Osteoblast (primary cell): ENCODE data around the gene TRIOBP. TPM values are rescaled to one million over a fixed set of nuclear protein-coding genes. Genes with fewer than 3 reads are reported as not detected.
A peak's percentile ranks its signal among the peaks of the same experiment; 100 is the strongest.
"Not testable (repeated sequence)": the region's sequence is repeated elsewhere in the genome, so short reads cannot be mapped to it uniquely, and the experiment has no call there.

Experiments used
- DNase-seq: peaks from one replicate; pipeline ENCODE4 v3.0.0; 2011; ENCODE audit warnings: low spot score, mixed read lengths; ENCODE audit not compliant: insufficient read length; ENCODE audit errors: missing footprints
- H2AFZ ChIP-seq: 2 replicates; pipeline ENCODE4 v1.6.0; 2011; ENCODE audit warnings: mild to moderate bottlenecking, low read length
- H3K27ac ChIP-seq: 2 replicates; pipeline ENCODE4 v1.5.1; 2011; ENCODE audit warnings: mild to moderate bottlenecking, low read depth, low read length, moderate library complexity
- H3K27me3 ChIP-seq: 2 replicates; pipeline ENCODE4 v1.6.0; 2012; ENCODE audit warnings: mild to moderate bottlenecking, control low read depth, inconsistent platforms, low read length, moderate library complexity; ENCODE audit not compliant: insufficient read depth
- H3K36me3 ChIP-seq: 2 replicates; pipeline ENCODE4 v1.5.1; 2011; ENCODE audit warnings: mild to moderate bottlenecking, low read length, control low read depth, moderate library complexity; ENCODE audit not compliant: insufficient read depth
- H3K4me1 ChIP-seq: 2 replicates; pipeline ENCODE4 v1.5.1; 2011; ENCODE audit warnings: mild to moderate bottlenecking, low read length, control low read depth, moderate library complexity; ENCODE audit not compliant: insufficient read depth
- H3K4me2 ChIP-seq: 2 replicates; pipeline ENCODE4 v1.6.0; 2011; ENCODE audit warnings: mild to moderate bottlenecking, low read length; ENCODE audit not compliant: insufficient read depth
- H3K4me3 ChIP-seq: fragments of 200-600 bp; sonication (generic); 3 replicates; pipeline ENCODE4 v1.5.1; 2012; ENCODE audit warnings: mild to moderate bottlenecking, low read length, inconsistent platforms; ENCODE audit not compliant: insufficient read depth
- H3K79me2 ChIP-seq: 2 replicates; pipeline ENCODE4 v1.6.0; 2012; ENCODE audit warnings: mild to moderate bottlenecking, low read length, control low read depth, inconsistent platforms; ENCODE audit not compliant: insufficient read depth
- H3K9me3 ChIP-seq: 2 replicates; pipeline ENCODE4 v1.5.1; 2011; ENCODE audit warnings: low read depth, low read length, control low read depth
- H4K20me1 ChIP-seq: 2 replicates; pipeline ENCODE4 v1.6.0; 2012; ENCODE audit warnings: mild to moderate bottlenecking, low read length, control low read depth; ENCODE audit not compliant: insufficient read depth
- CTCF ChIP-seq: IDR thresholded peaks from 2 replicates; pipeline ENCODE4 v1.5.1; 2011; ENCODE audit warnings: mild to moderate bottlenecking, low read depth, low read length, moderate library complexity; ENCODE audit errors: extremely low read depth
- total RNA-seq: library from RNA; depleted of rRNA; stranded (reverse); fragments of >200 nt; gene quantifications from 2 replicates; pipeline ENCODE4 v1.2.3, GENCODE V29; 2012

TRIOBP gene
- total RNA-seq, 1 donor, result 162 TPM

GRCh38 chr22:37713761-37714160 lies 16.9 kb downstream of the TRIOBP start:
- Histone ChIP-seq H3K36me3 (no peaks in the 10 kb centered on the region), H3K4me3 (no peak overlapping the region), H2AFZ (no peak overlapping the region), H3K27me3 (no peaks in the 10 kb centered on the region), H3K9me3 (no peaks in the 10 kb centered on the region), H3K79me2 (no peaks in the 10 kb centered on the region), H3K27ac (no peak overlapping the region), H4K20me1 (no peaks in the 10 kb centered on the region), H3K4me1 (no peaks in the 10 kb centered on the region), H3K4me2 (no peak overlapping the region)
- no peak for TF ChIP-seq CTCF
- DNase-seq, result no peak

GRCh38 chr22:37714634-37715033 lies 17.8 kb downstream of the TRIOBP start:
- Histone ChIP-seq H3K36me3 (no peaks in the 10 kb centered on the region), H3K4me3 (no peak overlapping the region), H3K9me3 (no peaks in the 10 kb centered on the region), H3K79me2 (no peaks in the 10 kb centered on the region), H3K4me2 (no peak overlapping the region), H2AFZ (no peak overlapping the region), H3K27ac (no peak overlapping the region), H3K27me3 (no peaks in the 10 kb centered on the region), H4K20me1 (no peaks in the 10 kb centered on the region), H3K4me1 (no peaks in the 10 kb centered on the region)
- DNase-seq, result no peak
- TF ChIP-seq CTCF, result no peak

- Histone ChIP-seq H3K36me3 (no peaks in the 10 kb centered on the region), H3K79me2 (no peaks in the 10 kb centered on the region), H3K4me2 (no peak overlapping the region), H3K27ac (no peak overlapping the region), H3K4me3 (no peak overlapping the region), H2AFZ (no peak overlapping the region), H3K9me3 (no peaks in the 10 kb centered on the region), H3K27me3 (no peaks in the 10 kb centered on the region), H4K20me1 (no peaks in the 10 kb centered on the region), H3K4me1 (no peaks in the 10 kb centered on the region)
- no peak for DNase-seq
- TF ChIP-seq CTCF, result no peak
These were observed 18.9 kb downstream of the TRIOBP start for GRCh38 chr22:37715760-37716159.

GRCh38 chr22:37716708-37717107 lies 19.9 kb downstream of the TRIOBP start:
- Histone ChIP-seq H3K4me1 (no peaks in the 10 kb centered on the region), H4K20me1 (no peaks in the 10 kb centered on the region), H3K27ac (no peak overlapping the region), H3K4me3 (no peak overlapping the region), H3K36me3 (no peaks in the 10 kb centered on the region), H3K9me3 (no peaks in the 10 kb centered on the region), H2AFZ (no peak overlapping the region), H3K4me2 (no peak overlapping the region), H3K79me2 (no peaks in the 10 kb centered on the region), H3K27me3 (no peaks in the 10 kb centered on the region)
- TF ChIP-seq CTCF, result no peak
- peak; percentile 95 for DNase-seq

GRCh38 chr22:37717235-37717634 lies 20.4 kb downstream of the TRIOBP start:
- H3K4me2 ChIP-seq, H3K4me3 ChIP-seq, H4K20me1 ChIP-seq, H2AFZ ChIP-seq, H3K79me2 ChIP-seq, H3K36me3 ChIP-seq, H3K4me1 ChIP-seq, H3K27ac ChIP-seq, H3K9me3 ChIP-seq, DNase-seq, H3K27me3 ChIP-seq: not testable (repeated sequence)

- H2AFZ ChIP-seq, H3K79me2 ChIP-seq, H3K4me1 ChIP-seq, H3K27ac ChIP-seq, H3K27me3 ChIP-seq, H3K4me3 ChIP-seq, H3K36me3 ChIP-seq, H3K4me2 ChIP-seq, DNase-seq, H3K9me3 ChIP-seq, H4K20me1 ChIP-seq: not testable (repeated sequence)
These were observed 21.0 kb downstream of the TRIOBP start for GRCh38 chr22:37717746-37718305.
